Thyroid gland (tissue), 4 donors: ENCODE measurements around the gene NFKBIB. TPM values are rescaled to one million over a fixed set of nuclear protein-coding genes. Genes with fewer than 3 reads are reported as not detected.
"Not testable (repeated sequence)": the region's sequence is repeated elsewhere in the genome, so short reads cannot be mapped to it uniquely, and the experiment has no call there.

Experiments used
- DNase-seq, 2 donors: peaks; one replicate each; pipeline ENCODE4 v3.0.0-alpha.2; 2019
- H3K27ac ChIP-seq, 3 donors: fragments of 200-600 bp; sonication (generic); 1 replicate in 2 of 3; 2 replicates in 1 of 3; pipeline ENCODE4 v1.5.1; 2016 to 2019; ENCODE audit warnings: mild to moderate bottlenecking in 1 of 3, moderate library complexity in 1 of 3
- H3K27me3 ChIP-seq: fragments of 200-600 bp; sonication (generic); one replicate; pipeline ENCODE4 v1.5.1; 2019
- H3K36me3 ChIP-seq, 2 donors: fragments of 200-600 bp; sonication (generic); one replicate each; pipeline ENCODE4 v1.5.1; 2016 to 2019
- H3K4me1 ChIP-seq, 2 donors: fragments of 200-600 bp; sonication (generic); one replicate each; pipeline ENCODE4 v1.5.1; 2017 to 2019
- H3K4me3 ChIP-seq, 3 donors: fragments of 200-600 bp; sonication (generic); replicated peaks in 1 of 3; 1 replicate in 2 of 3; 2 replicates in 1 of 3; pipeline ENCODE4 v1.5.1; 2016; ENCODE audit warnings: mild to moderate bottlenecking in 1 of 3
- H3K9me3 ChIP-seq: fragments of 200-600 bp; sonication (generic); one replicate; pipeline ENCODE4 v1.5.1; 2017
- POLR2A ChIP-seq, 2 donors: fragments of 450-650 bp; IDR thresholded peaks; one replicate each; pipeline ENCODE4 v1.6.1; 2017; ENCODE audit warnings: antibody characterized with exemption in 2 of 2, mild to moderate bottlenecking in 2 of 2, moderate library complexity in 1 of 2
- WGBS, 2 donors: methylation state at CpG; one replicate each; pipeline ENCODE4 v1.1.5; 2017; 5-methylcytosine and 5-hydroxymethylcytosine counted together
- intact Hi-C: fragments of 100-400 bp; cut with DNase I; formaldehyde crosslinking; loops from one replicate; pipeline ENCODE4 v1.15.1; 2023
- total RNA-seq, 4 donors: library from RNA; depleted of rRNA; stranded (reverse); fragments of >200 nt; gene quantifications; one replicate each; pipeline ENCODE4 v1.2.3, GENCODE V29; 2016
- TF ChIP-seq, protein P1 (sequence below), 6 experiments: fragments of 200-600 bp in 3 of 6; fragments of 450-650 bp in 3 of 6; sonication (generic) in 3 of 6; IDR thresholded peaks; one replicate each; pipeline ENCODE4 v1.5.1; 2016 to 2019; ENCODE audit warnings: antibody characterized with exemption in 6 of 6, mild to moderate bottlenecking in 2 of 6, inconsistent platforms in 1 of 6, moderate library complexity in 1 of 6

The NFKBIB gene
- total RNA-seq, 4 donors from 2014 or later = 18.6 to 23.7 (median 21.2) TPM

- Histone ChIP-seq H3K27me3 (no peaks in the 10 kb centered on the region), H3K27ac (no peak overlapping the region), H3K4me1 (peaks cover 9 to 20% of the 10 kb centered on the region in 2 donors), H3K9me3 (no peaks in the 10 kb centered on the region), H3K4me3 (no peak overlapping the region), H3K36me3 (peaks cover 16 to 23% of the 10 kb centered on the region in 2 donors)
- TF ChIP-seq, protein P1, sequence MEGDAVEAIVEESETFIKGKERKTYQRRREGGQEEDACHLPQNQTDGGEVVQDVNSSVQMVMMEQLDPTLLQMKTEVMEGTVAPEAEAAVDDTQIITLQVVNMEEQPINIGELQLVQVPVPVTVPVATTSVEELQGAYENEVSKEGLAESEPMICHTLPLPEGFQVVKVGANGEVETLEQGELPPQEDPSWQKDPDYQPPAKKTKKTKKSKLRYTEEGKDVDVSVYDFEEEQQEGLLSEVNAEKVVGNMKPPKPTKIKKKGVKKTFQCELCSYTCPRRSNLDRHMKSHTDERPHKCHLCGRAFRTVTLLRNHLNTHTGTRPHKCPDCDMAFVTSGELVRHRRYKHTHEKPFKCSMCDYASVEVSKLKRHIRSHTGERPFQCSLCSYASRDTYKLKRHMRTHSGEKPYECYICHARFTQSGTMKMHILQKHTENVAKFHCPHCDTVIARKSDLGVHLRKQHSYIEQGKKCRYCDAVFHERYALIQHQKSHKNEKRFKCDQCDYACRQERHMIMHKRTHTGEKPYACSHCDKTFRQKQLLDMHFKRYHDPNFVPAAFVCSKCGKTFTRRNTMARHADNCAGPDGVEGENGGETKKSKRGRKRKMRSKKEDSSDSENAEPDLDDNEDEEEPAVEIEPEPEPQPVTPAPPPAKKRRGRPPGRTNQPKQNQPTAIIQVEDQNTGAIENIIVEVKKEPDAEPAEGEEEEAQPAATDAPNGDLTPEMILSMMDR (IDR thresholded peaks at IDR 0.05) = no peak
- no peak for TF ChIP-seq POLR2A (IDR thresholded peaks at IDR 0.05)
- DNase-seq = no peak
- intact Hi-C loops = no loop called here
- 94% methylated on average over 12 to 19 of the region's 19 CpGs for WGBS, 2 donors
Measured at GRCh38 chr19:38880882-38881609, 18.7 kb upstream of the NFKBIB start.

- intact Hi-C loops = no loop called here
- no peaks in the 10 kb centered on the region for H3K27me3 ChIP-seq
- TF ChIP-seq, protein P1 (IDR thresholded peaks at IDR 0.05) = no peak
- TF ChIP-seq POLR2A (IDR thresholded peaks at IDR 0.05) = no peak
- peaks cover 0 to 11% of the 10 kb centered on the region in 2 donors for H3K4me1 ChIP-seq
- H3K9me3 ChIP-seq = no peaks in the 10 kb centered on the region
- H3K27ac ChIP-seq = no peak overlapping the region
- H3K4me3 ChIP-seq = no peak overlapping the region
- DNase-seq = no peak
- peaks cover 16 to 23% of the 10 kb centered on the region in 2 donors for H3K36me3 ChIP-seq
- 92 to 99% methylated on average over 9 of the region's 9 CpGs for WGBS, 2 donors
Measured at GRCh38 chr19:38883286-38883685, 16.5 kb upstream of the NFKBIB start.

GRCh38 chr19:38884691-38885090 lies 15.1 kb upstream of the NFKBIB start:
- DNase-seq, H3K27ac ChIP-seq, H3K9me3 ChIP-seq, H3K4me3 ChIP-seq, H3K4me1 ChIP-seq, intact Hi-C loops, H3K27me3 ChIP-seq: not testable (repeated sequence)
- WGBS, 2 donors = 99 to 100% methylated on average over 3 of the region's 3 CpGs
- H3K36me3 ChIP-seq = peaks cover 22 to 31% of the 10 kb centered on the region in 2 donors

DNA sequence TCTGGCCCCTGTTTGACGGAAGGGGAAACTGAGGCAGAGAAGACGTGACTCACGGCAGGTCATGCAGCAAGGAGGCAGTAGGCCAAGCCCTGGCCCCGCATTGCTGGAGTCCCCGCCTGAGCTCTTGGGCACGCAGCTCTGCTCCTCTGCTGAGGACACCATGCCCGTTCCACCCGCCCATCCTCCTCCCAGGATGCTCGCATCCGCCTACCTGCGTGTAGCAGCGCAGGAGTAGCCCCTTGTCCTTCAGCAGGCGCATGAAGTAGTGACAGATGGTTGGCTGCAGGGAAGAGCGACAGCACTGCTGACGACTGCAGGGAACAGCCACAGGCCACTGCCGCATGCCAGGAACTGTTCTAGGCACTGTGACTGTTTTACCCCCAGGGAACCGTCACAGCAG lies 10.9 kb upstream of the NFKBIB start:
- peaks cover 16% of the 10 kb centered on the region in 2 donors for H3K36me3 ChIP-seq
- WGBS, 2 donors = 95 to 97% methylated on average over 17 of the region's 17 CpGs
- intact Hi-C loops = no loop called here

GRCh38 chr19:38889803-38890202 lies 10.0 kb upstream of the NFKBIB start:
- no peak for TF ChIP-seq POLR2A (IDR thresholded peaks at IDR 0.05)
- Histone ChIP-seq H3K9me3 (no peaks in the 10 kb centered on the region), H3K27me3 (no peaks in the 10 kb centered on the region), H3K4me1 (peaks cover 16 to 24% of the 10 kb centered on the region in 2 donors), H3K4me3 (no peak overlapping the region), H3K36me3 (peaks cover 16% of the 10 kb centered on the region in 2 donors), H3K27ac (no peak overlapping the region)
- intact Hi-C loops = no loop called here
- no peak for DNase-seq
- 89 to 90% methylated on average over 8 of the region's 8 CpGs for WGBS, 2 donors

More for the DNA sequence above, 10.9 kb upstream of the NFKBIB start:
- TF ChIP-seq POLR2A (IDR thresholded peaks at IDR 0.05) = no peak
- TF ChIP-seq, protein P1 (IDR thresholded peaks at IDR 0.05) = no peak
- no peak for DNase-seq
- H3K9me3 ChIP-seq = no peaks in the 10 kb centered on the region
- no peaks in the 10 kb centered on the region for H3K27me3 ChIP-seq
- no peak overlapping the region for H3K4me3 ChIP-seq
- H3K4me1 ChIP-seq = peaks cover 13 to 19% of the 10 kb centered on the region in 2 donors
- no peak overlapping the region for H3K27ac ChIP-seq

DNA sequence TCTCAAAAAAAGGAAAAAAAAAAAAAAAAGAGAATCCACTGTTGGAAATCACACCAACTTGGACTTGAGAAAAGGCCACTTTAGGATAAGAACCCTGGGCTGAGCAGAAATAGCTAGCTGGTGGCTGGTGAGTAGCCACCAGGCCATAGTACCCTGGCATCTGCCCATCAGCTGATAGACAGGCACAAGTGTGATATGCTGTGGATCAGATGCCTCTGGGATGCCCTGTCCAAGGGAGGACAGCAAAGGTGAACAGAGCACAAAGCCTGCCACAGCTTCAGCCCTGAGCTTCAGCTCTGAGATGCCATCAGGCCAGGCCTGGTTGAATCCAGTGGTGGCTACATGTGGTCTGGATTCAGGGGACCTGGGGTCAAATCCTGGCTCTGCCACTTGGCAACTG lies 9.1 kb upstream of the NFKBIB start:
- TF ChIP-seq, protein P1 (IDR thresholded peaks at IDR 0.05) = no peak
- TF ChIP-seq POLR2A (IDR thresholded peaks at IDR 0.05) = no peak
- intact Hi-C loops = no loop called here

More for the DNA sequence above, 9.1 kb upstream of the NFKBIB start:
- Histone ChIP-seq H3K4me3 (no peak overlapping the region), H3K4me1 (peaks cover 16 to 24% of the 10 kb centered on the region in 2 donors), H3K27me3 (no peaks in the 10 kb centered on the region), H3K36me3 (peaks cover 16% of the 10 kb centered on the region in 2 donors), H3K9me3 (no peaks in the 10 kb centered on the region), H3K27ac (no peak overlapping the region)
- DNase-seq = no peak
